SK-N-SH (cell line): ENCODE results near the gene DRD4. TPM values are rescaled to one million over a fixed set of nuclear protein-coding genes. Genes with fewer than 3 reads are reported as not detected.

ENCODE experiments used
- CTCF ChIA-PET: fragments of 300-600, 350-600 bp; formaldehyde crosslinking; extraction: SDS; loops from one replicate; lab custom pipeline; 2021; lab: Yijun Ruan, JAX
- POLR2A ChIA-PET: fragments of 350-600 bp; sonication (Branson Sonifier 250); formaldehyde crosslinking; extraction: SDS; loops from one replicate; lab custom pipeline; 2020; ENCODE audit warnings: antibody characterized with exemption, inconsistent platforms; lab: Yijun Ruan, JAX
- DNase-seq: peaks from one replicate; pipeline ENCODE4 v3.0.0; 2012
- H2AFZ ChIP-seq: fragments of 200-600 bp; sonication (generic); 2 replicates; pipeline ENCODE4 v1.8.1; 2016; ENCODE audit warnings: antibody characterized with exemption, mild to moderate bottlenecking, low read depth
- H3F3A ChIP-seq: fragments of 200-600 bp; sonication (generic); replicated peaks from 2 replicates; pipeline ENCODE3; 2016; ENCODE audit warnings: antibody characterized with exemption, mild to moderate bottlenecking; ENCODE audit not compliant: insufficient read depth
- H3K27ac ChIP-seq, 2 experiments: fragments of 200-500 bp in 1 of 2; fragments of 200-600 bp in 1 of 2; sonication (Bioruptor generic) in 1 of 2; sonication (generic), shearing (Covaris generic) in 1 of 2; 2 replicates each; pipeline versions ENCODE4 v1.5.1 to v1.6.1; 2014 to 2016; ENCODE audit warnings: low read depth in 2 of 2, inconsistent platforms in 1 of 2, low read length in 1 of 2, mild to moderate bottlenecking in 1 of 2, mixed read lengths in 1 of 2
- H3K27me3 ChIP-seq: fragments of 200-600 bp; sonication (generic), shearing (Covaris generic); 2 replicates; pipeline ENCODE4 v1.6.1; 2016; ENCODE audit warnings: mixed run types; ENCODE audit not compliant: insufficient read depth
- H3K36me3 ChIP-seq, 2 experiments: fragments of 200-500 bp in 1 of 2; fragments of 200-600 bp in 1 of 2; sonication (Bioruptor generic) in 1 of 2; sonication (generic) in 1 of 2; replicated peaks in 1 of 2; 2 replicates each; pipeline versions ENCODE3 to v1.5.1; 2014 to 2016; ENCODE audit warnings: low read length in 1 of 2, mild to moderate bottlenecking in 1 of 2; ENCODE audit not compliant: insufficient read depth in 2 of 2, control insufficient read depth in 1 of 2
- H3K4me1 ChIP-seq, 2 experiments: fragments of 200-500 bp in 1 of 2; fragments of 200-600 bp in 1 of 2; sonication (Bioruptor generic) in 1 of 2; sonication (generic), shearing (Covaris generic) in 1 of 2; 2 replicates each; pipeline versions ENCODE4 v1.5.1 to v1.6.1; 2014 to 2016; ENCODE audit warnings: low read depth in 1 of 2, low read length in 1 of 2, mixed run types in 1 of 2; ENCODE audit not compliant: insufficient read depth in 2 of 2, control insufficient read depth in 1 of 2
- H3K4me2 ChIP-seq: fragments of 200-600 bp; sonication (generic), shearing (Covaris generic); 2 replicates; pipeline ENCODE4 v1.6.1; 2017; ENCODE audit warnings: mixed run types
- H3K4me3 ChIP-seq, 2 experiments: fragments of 200-500 bp in 1 of 2; fragments of 200-600 bp in 1 of 2; sonication (Bioruptor generic) in 1 of 2; sonication (generic), shearing (Covaris generic) in 1 of 2; 2 replicates each; pipeline versions ENCODE4 v1.5.1 to v1.8.1; 2014 to 2016; ENCODE audit warnings: low read depth in 2 of 2, inconsistent platforms in 1 of 2, low read length in 1 of 2, mild to moderate bottlenecking in 1 of 2, mixed read lengths in 1 of 2, moderate library complexity in 1 of 2
- H3K79me2 ChIP-seq: fragments of 200-600 bp; sonication (generic); 2 replicates; pipeline ENCODE4 v1.8.1; 2017; ENCODE audit warnings: mild to moderate bottlenecking; ENCODE audit not compliant: insufficient read depth
- H3K9ac ChIP-seq: fragments of 200-600 bp; sonication (generic); 2 replicates; pipeline ENCODE4 v1.6.1; 2017; ENCODE audit warnings: mixed run types
- H3K9me2 ChIP-seq: fragments of 200-600 bp; sonication (generic); 2 replicates; pipeline ENCODE4 v1.6.1; 2017; ENCODE audit warnings: mixed run types
- H3K9me3 ChIP-seq: fragments of 200-600 bp; sonication (generic); 2 replicates; pipeline ENCODE4 v1.6.1; 2017; ENCODE audit warnings: mixed run types, mild to moderate bottlenecking, moderate library complexity
- H4K20me1 ChIP-seq: fragments of 200-600 bp; sonication (generic); 2 replicates; pipeline ENCODE4 v1.6.1; 2017; ENCODE audit warnings: mild to moderate bottlenecking, mixed run types; ENCODE audit not compliant: insufficient read depth
- CTCF ChIP-seq: fragments of 200-600 bp; sonication (generic); IDR thresholded peaks from 2 replicates; pipeline ENCODE4 v1.6.1; 2017; ENCODE audit warnings: antibody characterized with exemption, mild to moderate bottlenecking, moderate library complexity
- FOXJ3 ChIP-seq: sonication (generic); formaldehyde crosslinking; IDR thresholded peaks from 2 replicates; pipeline ENCODE4 v1.5.1; 2020; ENCODE audit warnings: mild to moderate bottlenecking, missing genetic modification reagents
- GABPA ChIP-seq: IDR thresholded peaks from 2 replicates; pipeline ENCODE4 v1.4.0; 2012; ENCODE audit warnings: low read depth, mild to moderate bottlenecking
- IRF3 ChIP-seq: fragments of 150-350 bp; IDR thresholded peaks from 2 replicates; pipeline ENCODE4 v1.6.1; 2016; ENCODE audit warnings: mild to moderate bottlenecking, low read depth, low read length
- PBX3 ChIP-seq: IDR thresholded peaks from 2 replicates; pipeline ENCODE4; 2012
- RCOR1 ChIP-seq: fragments of 150-350 bp; IDR thresholded peaks from 2 replicates; pipeline ENCODE4 v1.6.1; 2017; ENCODE audit warnings: antibody characterized with exemption, low read length
- SMC3 ChIP-seq: IDR thresholded peaks from 2 replicates; pipeline ENCODE4 v1.6.1; 2012; ENCODE audit warnings: low read depth, low read length, improper control_type of control experiment
- TEAD4 ChIP-seq: IDR thresholded peaks from 2 replicates; pipeline ENCODE4 v1.4.0; 2012; ENCODE audit warnings: mild to moderate bottlenecking, borderline replicate concordance; ENCODE audit not compliant: insufficient read depth
- USF1 ChIP-seq: IDR thresholded peaks from 2 replicates; pipeline ENCODE4 v1.4.0; 2012; ENCODE audit warnings: low read depth, borderline replicate concordance
- YY1 ChIP-seq: IDR thresholded peaks from 2 replicates; pipeline ENCODE4 v1.4.0; 2012; ENCODE audit warnings: low read depth, mild to moderate bottlenecking
- WGBS: methylation state at CpG from one replicate; pipeline ENCODE4 v1.1.6; 2017; ENCODE audit warnings: low lambda C conversion rate; 5-methylcytosine and 5-hydroxymethylcytosine counted together
- polyA plus RNA-seq, 3 experiments: library from polyadenylated mRNA; depleted of rRNA; stranded (reverse); fragments of >200 nt; gene quantifications; 2 replicates each; pipeline ENCODE4 v1.2.3, GENCODE V29; 2012

DRD4 gene
- polyA plus RNA-seq, 1 of the 3 experiments (the other 2 are of a cell fraction): not detected

- ChIA-PET CTCF (interaction anchor here (0.7 to 1.9 kb wide), 3 partner anchors 32 to 95 kb away, joined by 3 to 5 read pairs (median 3); no protein-coding TSS in a partner anchor), POLR2A (interaction anchor here (0.9 to 1.0 kb wide), 2 partner anchors 38 to 53 kb away, joined by 3 read pairs; no protein-coding TSS in a partner anchor)
- H4K20me1 ChIP-seq: peaks cover 31% of the 10 kb centered on the region
- TF ChIP-seq PBX3: 0 out of 2 replicates have a peak, but pooled peaks have one; percentile 34
- no peak for TF ChIP-seq SMC3
- no peaks in the 10 kb centered on the region for H3K9me3 ChIP-seq
- H3K27ac ChIP-seq: no peak overlapping the region; a peak in 1 of 4 replicates
- no peak overlapping the region for H3K4me3 ChIP-seq
- H3K4me1 ChIP-seq: peaks cover 0 to 14% of the 10 kb centered on the region in 2 experiments; a peak in 1 of 4 replicates
- no peak overlapping the region for H3K9ac ChIP-seq
- no peaks in the 10 kb centered on the region for H3K9me2 ChIP-seq
- no peaks in the 10 kb centered on the region for H3K27me3 ChIP-seq
- H3K79me2 ChIP-seq: peaks cover 8% of the 10 kb centered on the region; the same call in 1 of the 2 replicates
- no peak overlapping the region for H2AFZ ChIP-seq
- peaks cover 6% of the 10 kb centered on the region for H3F3A ChIP-seq
- 72% methylated on average over 15 of the region's 36 CpGs for WGBS
- DNase-seq: peak; percentile 88
- H3K36me3 ChIP-seq: peaks cover 14 to 52% of the 10 kb centered on the region in 2 experiments
- no peak overlapping the region for H3K4me2 ChIP-seq
Measured at GRCh38 chr11:613369-613968, 23.6 kb upstream of the DRD4 start.

GRCh38 chr11:614021-614622 is 22.9 kb upstream of the DRD4 start:
- 81% methylated on average over 10 of the region's 14 CpGs for WGBS
- Histone ChIP-seq H3F3A (peaks cover 6% of the 10 kb centered on the region), H3K27me3 (no peaks in the 10 kb centered on the region), H4K20me1 (peaks cover 31% of the 10 kb centered on the region), H3K4me1 (peaks cover 0 to 14% of the 10 kb centered on the region in 2 experiments; a peak in 1 of 4 replicates), H3K79me2 (peaks cover 8% of the 10 kb centered on the region; the same call in 1 of the 2 replicates), H3K27ac (no peak overlapping the region; a peak in 1 of 4 replicates), H3K9me2 (no peaks in the 10 kb centered on the region), H3K4me3 (no peak overlapping the region), H3K9ac (no peak overlapping the region), H3K9me3 (no peaks in the 10 kb centered on the region), H3K4me2 (peak overlapping the region; percentile 96; the same call in 1 of the 2 replicates), H3K36me3 (peaks cover 13 to 46% of the 10 kb centered on the region in 2 experiments), H2AFZ (no peak overlapping the region)
- DNase-seq: no peak
- CTCF ChIA-PET: interaction anchor here (1.4 to 1.9 kb wide), 2 partner anchors 33 to 96 kb away, joined by 3 to 5 read pairs; no protein-coding TSS in a partner anchor
- POLR2A ChIA-PET: interaction anchor here (0.9 to 1.0 kb wide), 2 partner anchors 38 to 54 kb away, joined by 3 read pairs; no protein-coding TSS in a partner anchor
- TF ChIP-seq GABPA: no peak
- no peak for TF ChIP-seq CTCF
- no peak for TF ChIP-seq USF1
- TF ChIP-seq IRF3: no peak
- TF ChIP-seq TEAD4: no peak
- no peak for TF ChIP-seq YY1
- no peak for TF ChIP-seq RCOR1
- TF ChIP-seq FOXJ3 (CRISPR knock-in tag): no peak
